IMR-90 (cell line): ENCODE measurements around the gene PPP5C. TPM values are rescaled to one million over a fixed set of nuclear protein-coding genes. Genes with fewer than 3 reads are reported as not detected.

Source experiments
- ATAC-seq: fragments of 200-7000 bp; cut with Tn5 transposase; 2 replicates; pipeline ENCODE4 v1.9.1; 2020; ENCODE audit warnings: low read depth, mild to moderate bottlenecking, moderate library complexity
- BruUV-seq: library from RNA; stranded (reverse); fragments of 400-500 nt; replicated peaks from 2 replicates; lab custom pipeline; 2021; lab: Mats Ljungman, UMichigan
- CTCF ChIA-PET: fragments of 300-600 bp; formaldehyde crosslinking; extraction: SDS; loops from one replicate; lab custom pipeline; 2021; ENCODE audit warnings: antibody characterized with exemption; lab: Yijun Ruan, JAX
- POLR2A ChIA-PET: fragments of 300-600 bp; sonication (Branson Sonifier 250); formaldehyde crosslinking; loops from one replicate; lab custom pipeline; 2022; ENCODE audit warnings: antibody characterized with exemption; ENCODE audit not compliant: unreplicated experiment; lab: Charles Lee
- DNase-seq: peaks from one replicate; pipeline ENCODE4 v3.0.0; 2013
- H2AFZ ChIP-seq: replicated peaks from 2 replicates; pipeline ENCODE3; 2013; ENCODE audit warnings: low read length, mild to moderate bottlenecking; ENCODE audit not compliant: poor library complexity
- H2AK5ac ChIP-seq: 2 replicates; pipeline ENCODE4 v1.6.1; 2013; ENCODE audit warnings: low read depth, low read length, inconsistent platforms
- H2AK9ac ChIP-seq: replicated peaks from 2 replicates; pipeline ENCODE3; 2013; ENCODE audit warnings: mild to moderate bottlenecking, low read depth, low read length, moderate library complexity; ENCODE audit not compliant: poor library complexity
- H2BK120ac ChIP-seq: 2 replicates; pipeline ENCODE4 v1.6.1; 2013; ENCODE audit warnings: low read depth, low read length, inconsistent platforms
- H2BK15ac ChIP-seq: 3 replicates; pipeline ENCODE4 v1.6.1; 2013; ENCODE audit warnings: low read depth, low read length, inconsistent platforms
- H2BK20ac ChIP-seq: 2 replicates; pipeline ENCODE4 v1.6.1; 2013; ENCODE audit warnings: low read depth, mild to moderate bottlenecking, inconsistent platforms, low read length, moderate library complexity
- H2BK5ac ChIP-seq: 2 replicates; pipeline ENCODE4 v1.6.1; 2013; ENCODE audit warnings: mild to moderate bottlenecking, low read depth, low read length, inconsistent platforms; ENCODE audit not compliant: poor library complexity, severe bottlenecking
- H3K14ac ChIP-seq: replicated peaks from 2 replicates; pipeline ENCODE4 v1.6.1; 2013; ENCODE audit warnings: low read depth, low read length, inconsistent platforms
- H3K18ac ChIP-seq: 2 replicates; pipeline ENCODE4 v1.6.1; 2013; ENCODE audit warnings: low read depth, low read length, control low read depth
- H3K23ac ChIP-seq: 2 replicates; pipeline ENCODE4 v1.6.1; 2013; ENCODE audit warnings: low read depth, low read length, inconsistent platforms
- H3K27ac ChIP-seq: 2 replicates; pipeline ENCODE4 v1.5.1; 2013; ENCODE audit warnings: mild to moderate bottlenecking, control low read depth, low read length; ENCODE audit not compliant: insufficient read depth
- H3K27me3 ChIP-seq: 2 replicates; pipeline ENCODE4 v1.6.1; 2013; ENCODE audit warnings: low read length; ENCODE audit not compliant: control insufficient read depth, insufficient read depth
- H3K36me3 ChIP-seq: 2 replicates; pipeline ENCODE4 v1.6.1; 2013; ENCODE audit warnings: low read length, mixed read lengths; ENCODE audit not compliant: control insufficient read depth, insufficient read depth
- H3K4ac ChIP-seq: 2 replicates; pipeline ENCODE4 v1.6.1; 2013; ENCODE audit warnings: low read depth, low read length, inconsistent platforms
- H3K4me1 ChIP-seq: 2 replicates; pipeline ENCODE4 v1.6.1; 2013; ENCODE audit warnings: low read length, mixed read lengths; ENCODE audit not compliant: control insufficient read depth, insufficient read depth
- H3K4me2 ChIP-seq: 2 replicates; pipeline ENCODE4 v1.6.1; 2013; ENCODE audit warnings: low read depth, mild to moderate bottlenecking, control low read depth, low read length, moderate library complexity
- H3K4me3 ChIP-seq: 2 replicates; pipeline ENCODE4 v1.5.1; 2013; ENCODE audit warnings: low read depth, mild to moderate bottlenecking, control low read depth, low read length, moderate library complexity; ENCODE audit not compliant: insufficient read depth
- H3K56ac ChIP-seq: 2 replicates; pipeline ENCODE4 v1.6.1; 2013; ENCODE audit warnings: low read length, inconsistent platforms; ENCODE audit not compliant: insufficient read depth; ENCODE audit errors: extremely low read depth
- H3K79me1 ChIP-seq, 2 experiments: 2 replicates each; pipeline ENCODE4 v1.6.1; 2013; ENCODE audit warnings: low read length in 2 of 2, inconsistent platforms in 1 of 2, low read depth in 1 of 2
- H3K9ac ChIP-seq: 2 replicates; pipeline ENCODE4 v1.6.1; 2013; ENCODE audit warnings: low read depth, low read length, control low read depth
- H3K9me1 ChIP-seq: 2 replicates; pipeline ENCODE4 v1.6.1; 2013; ENCODE audit warnings: low read length, inconsistent platforms; ENCODE audit not compliant: insufficient read depth
- H3K9me3 ChIP-seq: 2 replicates; pipeline ENCODE4 v1.6.1; 2013; ENCODE audit warnings: low read length; ENCODE audit not compliant: control insufficient read depth, insufficient read depth
- H4K20me1 ChIP-seq: 2 replicates; pipeline ENCODE4 v1.6.1; 2013; ENCODE audit warnings: low read length, inconsistent platforms; ENCODE audit not compliant: insufficient read depth
- H4K5ac ChIP-seq: 2 replicates; pipeline ENCODE4 v1.6.1; 2013; ENCODE audit warnings: mild to moderate bottlenecking, low read depth, low read length, control low read depth
- H4K8ac ChIP-seq, 2 experiments: 2 replicates each; pipeline ENCODE4 v1.6.1; 2013; ENCODE audit warnings: low read depth in 2 of 2, low read length in 2 of 2, control low read depth in 1 of 2, inconsistent platforms in 1 of 2
- H4K91ac ChIP-seq: 2 replicates; pipeline ENCODE4 v1.6.1; 2013; ENCODE audit warnings: low read depth, low read length, inconsistent platforms; ENCODE audit not compliant: insufficient read depth
- BHLHE40 ChIP-seq: fragments of 150-350 bp; IDR thresholded peaks from 2 replicates; pipeline ENCODE4 v1.6.1; 2016; ENCODE audit warnings: mild to moderate bottlenecking, low read depth, low read length
- CHD1 ChIP-seq: IDR thresholded peaks from 2 replicates; pipeline ENCODE4 v1.6.1; 2012; ENCODE audit warnings: low read depth, low read length, improper control_type of control experiment
- CTCF ChIP-seq: conservative IDR thresholded peaks from 2 replicates; pipeline ENCODE4 v1.5.1; 2012; ENCODE audit warnings: mild to moderate bottlenecking, low read depth, low read length, improper control_type of control experiment
- ELK1 ChIP-seq: fragments of 150-350 bp; IDR thresholded peaks from 2 replicates; pipeline ENCODE4 v1.6.1; 2016; ENCODE audit warnings: low read depth, mild to moderate bottlenecking, low read length, moderate library complexity, borderline replicate concordance
- FOS ChIP-seq: fragments of 150-350 bp; IDR thresholded peaks from 2 replicates; pipeline ENCODE4 v1.6.1; 2016; ENCODE audit warnings: low read depth, low read length
- MAFK ChIP-seq: IDR thresholded peaks from 2 replicates; pipeline ENCODE4 v1.6.1; 2012; ENCODE audit warnings: low read depth, low read length, improper control_type of control experiment
- MAZ ChIP-seq: IDR thresholded peaks from 2 replicates; pipeline ENCODE4 v1.6.1; 2012; ENCODE audit warnings: low read depth, mild to moderate bottlenecking, low read length, improper control_type of control experiment, moderate library complexity, borderline replicate concordance
- MXI1 ChIP-seq: IDR thresholded peaks from 2 replicates; pipeline ENCODE4 v1.6.1; 2012; ENCODE audit warnings: low read depth, mild to moderate bottlenecking, low read length, moderate library complexity, borderline replicate concordance
- NFE2L2 ChIP-seq: fragments of 150-350 bp; IDR thresholded peaks from 2 replicates; pipeline ENCODE4 v1.6.1; 2016; ENCODE audit warnings: low read depth, mild to moderate bottlenecking, low read length
- POLR2A ChIP-seq: IDR thresholded peaks from 2 replicates; pipeline ENCODE4 v1.6.1; 2012; ENCODE audit warnings: mild to moderate bottlenecking, low read depth, low read length
- RCOR1 ChIP-seq: IDR thresholded peaks from 2 replicates; pipeline ENCODE4 v1.6.1; 2012; ENCODE audit warnings: mild to moderate bottlenecking, low read length, improper control_type of control experiment; ENCODE audit not compliant: insufficient replicate concordance
- RFX5 ChIP-seq: IDR thresholded peaks from 2 replicates; pipeline ENCODE4 v1.8.0; 2012; ENCODE audit warnings: low read depth, mild to moderate bottlenecking, low read length, moderate library complexity
- SMC3 ChIP-seq: fragments of 150-350 bp; IDR thresholded peaks from 2 replicates; pipeline ENCODE4 v1.6.1; 2016; ENCODE audit warnings: low read depth, mild to moderate bottlenecking, antibody characterized with exemption, low read length, moderate library complexity
- USF2 ChIP-seq: fragments of 150-350 bp; IDR thresholded peaks from 2 replicates; pipeline ENCODE4 v1.6.1; 2017; ENCODE audit warnings: mild to moderate bottlenecking, antibody characterized with exemption, low read length, low read depth
- WGBS, 2 experiments: methylation state at CpG; one replicate each; pipeline versions ENCODE4 v1.1.5 to v1.1.7; 2013; ENCODE audit warnings: missing lambda C conversion rate in 2 of 2; ENCODE audit not compliant: insufficient read length in 1 of 2; ENCODE audit errors: extremely low coverage in 2 of 2; 5-methylcytosine and 5-hydroxymethylcytosine counted together
- dilution Hi-C: fragments of 300-500 bp; cut with HindIII; formaldehyde crosslinking; loops from one replicate; pipeline ENCODE4 v1.14.3; 2018; ENCODE audit warnings: low sequenced_read_pairs; ENCODE audit not compliant: unreplicated experiment
- in situ Hi-C: fragments of 300-500 bp; cut with MboI; formaldehyde crosslinking; loops from 3 replicates; pipeline ENCODE4 v1.14.3; 2019; ENCODE audit warnings: low sequenced_read_pairs, inconsistent platforms, mixed read lengths
- intact Hi-C: fragments of 100-400 bp; cut with micrococcal nuclease; formaldehyde crosslinking; loops from 2 replicates; pipeline ENCODE4 v1.10.0; 2022
- polyA plus RNA-seq, 3 experiments: library from polyadenylated mRNA; depleted of rRNA; stranded (reverse); fragments of >200 nt; gene quantifications; 2 replicates each; pipeline ENCODE4 v1.2.3, GENCODE V29; 2012; ENCODE audit warnings: low replicate concordance in 1 of 3
- total RNA-seq: library from RNA; depleted of rRNA; stranded (reverse); fragments of >200 nt; gene quantifications from 2 replicates; pipeline ENCODE4 v1.2.3, GENCODE V29; 2012

PPP5C gene
- total and polyA plus RNA-seq, 2 of the 4 experiments (the other 2 are of a cell fraction), result 80.5 to 128 TPM

- Histone ChIP-seq H4K8ac (no peak overlapping the region), H3K23ac (no peak overlapping the region), H3K18ac (no peak overlapping the region), H4K20me1 (peaks cover 32% of the 10 kb centered on the region), H2BK20ac (peak overlapping the region; percentile 60), H3K4ac (peak overlapping the region; percentile 49; the same call in 1 of the 2 replicates), H2AK9ac (no peak overlapping the region), H3K14ac (no peak overlapping the region), H2AFZ (peak overlapping the region; percentile 67), H3K27ac (no peak overlapping the region), H3K4me2 (no peak overlapping the region), H3K9me1 (peaks cover 41% of the 10 kb centered on the region), H4K5ac (no peak overlapping the region), H3K27me3 (no peaks in the 10 kb centered on the region), H3K56ac (no peak overlapping the region), H3K36me3 (peaks cover 22% of the 10 kb centered on the region), H4K91ac (no peak overlapping the region), H3K9me3 (no peaks in the 10 kb centered on the region), H3K9ac (no peak overlapping the region), H2AK5ac (no peak overlapping the region), H2BK15ac (no peak overlapping the region), H2BK120ac (no peak overlapping the region), H3K4me1 (peaks cover 27% of the 10 kb centered on the region), H3K4me3 (no peak overlapping the region), H3K79me1 (peaks cover 44 to 86% of the 10 kb centered on the region in 2 experiments), H2BK5ac (no peak overlapping the region)
- ChIA-PET CTCF (no interaction called here), POLR2A (no interaction called here)
- dilution Hi-C loops, result no loop called here
- TF ChIP-seq BHLHE40 (no peak), RCOR1 (no peak), CTCF (no peak), MXI1 (no peak), CHD1 (no peak), MAFK (no peak), NFE2L2 (no peak), FOS (no peak), ELK1 (no peak), MAZ (no peak), RFX5 (no peak), SMC3 (no peak), USF2 (no peak), POLR2A (no peak)
- in situ Hi-C loops, result no loop called here
- intact Hi-C loops, result no loop called here
- no peak for DNase-seq
- BruUV-seq, result no TSS peak
- no peak for ATAC-seq
- 87% methylated on average over 12 of the region's 21 CpGs; no CpG with 5 or more reads in 1 of the 2 experiments for WGBS, 2 experiments
Measured at GRCh38 chr19:46374536-46375475, 27.9 kb downstream of the PPP5C start.
